Lower leg skin (tissue), 4 donors: ENCODE results near the gene PTGIS. TPM values are rescaled to one million over a fixed set of nuclear protein-coding genes. Genes with fewer than 3 reads are reported as not detected.

Source experiments
- DNase-seq, 2 donors: peaks; one replicate each; pipeline ENCODE4 v3.0.0-alpha.2; 2019; ENCODE audit warnings: low spot score in 2 of 2
- H3K4me3 ChIP-seq: fragments of 200-600 bp; sonication (generic); 2 replicates; pipeline ENCODE4 v1.5.1; 2017; ENCODE audit warnings: mild to moderate bottlenecking, low read depth; ENCODE audit not compliant: poor library complexity, severe bottlenecking
- CTCF ChIP-seq, 3 donors: fragments of 450-650 bp; IDR thresholded peaks; one replicate each; pipeline ENCODE4 v1.5.1; 2016; ENCODE audit warnings: antibody characterized with exemption in 3 of 3, mild to moderate bottlenecking in 3 of 3, moderate library complexity in 2 of 3
- POLR2A ChIP-seq, 2 donors: fragments of 450-650 bp; IDR thresholded peaks; one replicate each; pipeline ENCODE4 v1.6.1; 2016 to 2017; ENCODE audit warnings: antibody characterized with exemption in 2 of 2, mild to moderate bottlenecking in 1 of 2, moderate library complexity in 1 of 2
- WGBS, 2 donors: methylation state at CpG; one replicate each; pipeline ENCODE4 v1.1.5; 2018; 5-methylcytosine and 5-hydroxymethylcytosine counted together
- intact Hi-C: fragments of 100-400 bp; cut with DNase I; formaldehyde crosslinking; loops from one replicate; pipeline ENCODE4 v1.15.0; 2023; ENCODE audit warnings: low total_unique reads
- total RNA-seq, 4 donors: library from RNA; depleted of rRNA; stranded (reverse); fragments of >200 nt; gene quantifications; one replicate each; pipeline ENCODE4 v1.1.0, GENCODE V29; 2016

Gene PTGIS
- total RNA-seq, 4 donors from 2014 or later, result 2.3 to 13.3 (median 9.1) TPM

DNA sequence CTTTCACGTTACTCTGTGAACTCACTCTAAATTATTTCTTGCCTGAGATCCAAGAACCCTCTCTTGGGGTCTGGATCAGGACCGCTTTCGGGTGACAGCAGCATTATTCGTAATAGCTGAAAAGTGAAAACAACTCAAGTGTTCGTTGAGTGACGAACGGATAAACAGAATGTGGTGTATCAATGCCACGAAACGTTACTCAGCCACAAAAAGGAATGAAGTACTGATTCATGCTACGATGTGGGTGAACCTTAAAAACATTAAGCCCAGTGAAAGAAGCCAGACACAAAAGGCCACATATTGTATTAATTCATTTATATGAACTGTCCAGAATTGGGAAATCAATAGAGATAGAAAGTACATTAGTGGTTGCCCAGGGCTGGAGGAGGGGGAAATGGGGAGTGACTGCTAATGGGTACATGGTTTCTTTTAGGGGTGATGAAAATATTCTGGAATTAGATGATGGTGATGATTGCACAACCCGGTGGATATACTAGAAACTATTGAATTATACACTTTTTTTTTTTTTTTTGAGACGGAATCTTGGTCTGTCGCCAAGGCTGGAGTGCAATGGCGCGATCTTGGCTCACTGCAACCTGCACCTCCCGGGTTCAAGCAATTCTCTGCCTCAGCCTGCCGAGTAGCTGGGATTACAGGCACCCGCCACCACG lies 8.4 kb downstream of the PTGIS start:
- intact Hi-C loops, result no loop called here
- TF ChIP-seq POLR2A (IDR thresholded peaks at IDR 0.05) (no peak), CTCF (IDR thresholded peaks at IDR 0.05) (no peak)
- H3K4me3 ChIP-seq, result no peak overlapping the region
- WGBS, 2 donors, result 62 to 64% methylated on average over 19 of the region's 19 CpGs
- DNase-seq, result peak; percentile 77 to 86

DNA sequence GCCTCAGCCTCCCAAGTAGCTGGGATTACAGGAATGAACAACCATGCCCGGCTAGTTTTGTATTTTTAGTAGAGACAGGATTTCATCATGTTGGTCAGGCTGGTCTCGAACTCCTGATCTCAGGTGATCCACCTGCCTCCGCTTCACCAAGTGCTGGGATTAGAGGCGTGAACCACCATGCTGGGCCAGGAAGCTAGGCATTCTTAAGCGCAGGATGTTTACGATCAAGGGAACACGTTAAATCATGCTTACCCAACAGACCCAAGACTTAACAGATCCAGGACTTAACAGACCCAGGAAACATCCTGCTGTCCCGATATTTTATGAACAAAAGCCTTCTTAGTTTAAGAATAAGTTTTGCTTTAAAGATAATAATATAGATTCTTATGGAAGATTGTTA lies 9.1 kb downstream of the PTGIS start:
- TF ChIP-seq POLR2A (IDR thresholded peaks at IDR 0.05), result no peak
- TF ChIP-seq CTCF (IDR thresholded peaks at IDR 0.05), result no peak
- 74 to 83% methylated on average over 8 of the region's 8 CpGs for WGBS, 2 donors
- H3K4me3 ChIP-seq, result no peak overlapping the region
- peak in 1 of 2 donors; percentile 43 for DNase-seq
- intact Hi-C loops, result no loop called here

- intact Hi-C loops, result no loop called here
- peak in 1 of 2 donors; percentile 5 for DNase-seq
- TF ChIP-seq POLR2A (IDR thresholded peaks at IDR 0.05) (no peak), CTCF (IDR thresholded peaks at IDR 0.05) (no peak)
- no peak overlapping the region for H3K4me3 ChIP-seq
- 57 to 71% methylated on average over 5 of the region's 5 CpGs for WGBS, 2 donors
Observed at GRCh38 chr20:49557449-49557848, 10.5 kb downstream of the PTGIS start.

DNA sequence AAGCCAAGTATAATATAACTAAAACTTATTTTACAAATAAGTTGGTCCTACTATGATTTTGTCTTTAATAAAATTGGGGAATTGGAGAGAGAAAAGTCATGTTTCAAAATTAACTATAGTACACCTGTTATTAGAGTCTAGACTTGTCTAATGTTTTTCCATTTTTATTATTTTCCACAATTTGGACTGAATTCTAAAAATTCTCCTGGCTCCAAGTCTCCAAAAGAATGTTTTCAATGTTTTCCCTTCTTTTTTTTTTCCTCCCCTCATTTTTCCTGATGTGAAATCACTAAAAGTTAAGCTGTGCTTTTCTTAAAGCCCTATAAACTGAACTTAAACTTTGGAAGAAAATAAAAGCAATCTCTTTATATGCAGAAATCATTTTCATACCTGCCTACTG lies 11.3 kb downstream of the PTGIS start:
- intact Hi-C loops, result no loop called here
- no peak overlapping the region for H3K4me3 ChIP-seq
- TF ChIP-seq CTCF (IDR thresholded peaks at IDR 0.05) (no peak), POLR2A (IDR thresholded peaks at IDR 0.05) (no peak)
- DNase-seq, result no peak

DNA sequence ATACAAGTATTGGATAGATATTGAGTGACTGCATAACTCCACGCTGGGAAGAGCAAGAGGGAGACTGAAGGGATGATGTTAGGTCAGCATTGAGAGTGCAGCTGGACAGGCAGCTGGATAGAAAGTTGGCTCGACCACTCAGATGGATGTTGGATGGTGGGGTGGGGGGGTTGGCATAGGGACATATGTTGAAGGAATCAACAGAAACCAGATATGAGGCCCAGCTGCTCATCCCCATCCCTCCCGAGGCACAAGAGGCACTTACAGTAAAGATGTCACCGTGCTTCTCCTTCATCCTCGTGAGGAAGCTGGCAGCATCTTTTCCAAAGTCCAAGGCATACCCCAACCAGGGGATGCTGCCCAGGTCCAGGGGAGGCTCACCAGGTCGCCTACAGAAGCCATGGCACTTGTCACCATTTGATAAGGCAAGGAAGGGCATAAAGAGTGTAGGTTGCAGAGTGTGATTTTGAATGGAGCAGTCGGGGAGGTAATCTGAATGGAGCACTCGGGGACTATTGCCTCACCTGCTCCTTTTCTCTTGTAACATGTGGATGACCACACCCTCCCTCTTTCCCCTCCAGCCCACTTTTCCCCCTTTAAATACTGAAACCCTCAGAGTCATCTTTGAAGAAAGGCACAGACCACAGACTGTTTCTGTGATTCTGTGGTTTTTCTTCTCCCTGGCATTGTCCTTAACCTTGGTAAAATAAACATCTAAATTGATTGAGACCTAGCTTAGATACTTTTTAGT lies 18.0 kb downstream of the PTGIS start:
- intact Hi-C loops, result no loop called here
- H3K4me3 ChIP-seq, result no peak overlapping the region
- WGBS, 2 donors, result 80 to 89% methylated on average over 8 of the region's 8 CpGs
- DNase-seq, result peak in 1 of 2 donors; percentile 28
- no peak for TF ChIP-seq POLR2A (IDR thresholded peaks at IDR 0.05)
- no peak for TF ChIP-seq CTCF (IDR thresholded peaks at IDR 0.05)
